Right lobe of liver (tissue), 6 donors: ENCODE results near the gene CYP4A11. TPM values are rescaled to one million over a fixed set of nuclear protein-coding genes. Genes with fewer than 3 reads are reported as not detected.
A peak's percentile ranks its signal among the peaks of the same experiment; 100 is the strongest.
"Not testable (repeated sequence)": the region's sequence is repeated elsewhere in the genome, so short reads cannot be mapped to it uniquely, and the experiment has no call there.

ENCODE experiments used
- ATAC-seq, 4 donors: fragments of 200-7000 bp; cut with Tn5 transposase; one replicate each; pipeline ENCODE4 v1.9.1; 2020; ENCODE audit warnings: mild to moderate bottlenecking in 4 of 4, moderate library complexity in 4 of 4
- DNase-seq, 3 donors: peaks; one replicate each; pipeline ENCODE4 v3.0.0-alpha.2; 2020
- H3K27ac ChIP-seq, 3 donors: fragments of 200-600 bp; one replicate each; pipeline ENCODE4 v1.8.0; 2022
- H3K27me3 ChIP-seq, 2 donors: fragments of 200-600 bp; one replicate each; pipeline ENCODE4 v1.8.0; 2022
- H3K36me3 ChIP-seq, 4 donors: fragments of 200-600 bp; sonication (generic) in 1 of 4; one replicate each; pipeline versions ENCODE4 v1.5.1 to v1.8.0; 2017 to 2022; ENCODE audit warnings: control low read depth in 1 of 4
- H3K4me1 ChIP-seq, 4 donors: fragments of 200-600 bp; sonication (generic) in 1 of 4; one replicate each; pipeline versions ENCODE4 v1.5.1 to v1.8.0; 2017 to 2022; ENCODE audit warnings: control low read depth in 1 of 4
- H3K4me3 ChIP-seq, 3 donors: fragments of 200-600 bp; one replicate each; pipeline ENCODE4 v1.8.0; 2022
- H3K9me3 ChIP-seq, 4 donors: fragments of 200-600 bp; sonication (generic) in 1 of 4; one replicate each; pipeline versions ENCODE4 v1.5.1 to v1.8.0; 2017 to 2022; ENCODE audit warnings: control low read depth in 1 of 4
- CTCF ChIP-seq, 4 donors: fragments of 200-600 bp in 3 of 4; fragments of 450-650 bp in 1 of 4; IDR thresholded peaks; one replicate each; pipeline versions ENCODE4 v1.5.1 to v1.8.0; 2016 to 2022; ENCODE audit warnings: antibody characterized with exemption in 4 of 4, mild to moderate bottlenecking in 2 of 4
- POLR2A ChIP-seq: fragments of 450-650 bp; IDR thresholded peaks from one replicate; pipeline ENCODE4 v1.6.1; 2017; ENCODE audit warnings: antibody characterized with exemption, mild to moderate bottlenecking
- WGBS: methylation state at CpG from one replicate; pipeline ENCODE4 v1.1.6; 2018; ENCODE audit warnings: low coverage, low lambda C conversion rate; ENCODE audit not compliant: insufficient coverage; ENCODE audit errors: missing lambda C conversion rate; 5-methylcytosine and 5-hydroxymethylcytosine counted together
- intact Hi-C, 2 donors: fragments of 100-400 bp; cut with DNase I; formaldehyde crosslinking; loops; one replicate each; pipeline versions ENCODE4 v1.11.2 to v1.14.1; 2022
- total RNA-seq, 6 experiments: library from RNA; depleted of rRNA in 2 of 6; stranded (reverse); fragments of >200 nt in 2 of 6; fragmentation: NEBNext Ultra II Directional in 3 of 6; extraction: Animal tissue kit (Norgen Biotek cat#: 25700) in 3 of 6; gene quantifications; one replicate each; pipeline versions ENCODE4 v1.1.0 to v1.2.4, GENCODE V29; 2016 to 2023
- donor health status: DM: no; HTN: yes; CAD: no.
- donor health status: DM: no; HTN: no; CAD: no.
- donor health status: DM: no; HTN: no; CAD: no.
- donor health status: DM: no; HTN: yes; CAD: no.
- donor health status: DM: no; HTN: yes; CAD: no.

CYP4A11 gene
- total RNA-seq, 6 experiments from 2014 or later = 176 to 676 (median 297) TPM

- intact Hi-C loops = no loop called here
- 12% methylated on average over 5 of the region's 5 CpGs for WGBS
- Histone ChIP-seq H3K9me3 (no peaks in the 10 kb centered on the region), H3K27me3 (no peaks in the 10 kb centered on the region), H3K27ac (peak overlapping the region in 1 of 3 donors; percentile 29), H3K36me3 (no peaks in the 10 kb centered on the region), H3K4me1 (peaks cover 0 to 6% (median 2%) of the 10 kb centered on the region in 4 donors), H3K4me3 (peak overlapping the region in 2 of 3 donors; percentile 19 to 33)
- DNase-seq (no peak), ATAC-seq (peak; percentile 80 to 94 (median 86))
- TF ChIP-seq POLR2A (no peak), CTCF (IDR thresholded peaks at IDR 0.05) (peak; percentile 64 to 88 (median 67))
Measured at GRCh38 chr1:46969014-46969619, 27.8 kb upstream of the CYP4A11 start.

- peak overlapping the region in 2 of 3 donors; percentile 14 to 16 for H3K4me3 ChIP-seq
- DNase-seq, intact Hi-C loops, H3K36me3 ChIP-seq, H3K9me3 ChIP-seq, H3K27me3 ChIP-seq: not testable (repeated sequence)
- 28% methylated on average over 4 of the region's 4 CpGs for WGBS
- peak overlapping the region; percentile 60 to 84 (median 84) for H3K27ac ChIP-seq
- H3K4me1 ChIP-seq = peaks cover 0 to 20% (median 6%) of the 10 kb centered on the region in 4 donors
- ATAC-seq = peak; percentile 69 to 95 (median 80)
Measured at GRCh38 chr1:46962272-46962671, 21.0 kb upstream of the CYP4A11 start.

- DNase-seq (no peak), ATAC-seq (peak; percentile 62 to 86 (median 76))
- WGBS = 40% methylated on average over 1 of the region's 2 CpGs
- Histone ChIP-seq H3K9me3 (no peaks in the 10 kb centered on the region), H3K4me3 (no peak overlapping the region), H3K27me3 (no peaks in the 10 kb centered on the region), H3K36me3 (no peaks in the 10 kb centered on the region), H3K4me1 (peaks cover 0 to 20% (median 6%) of the 10 kb centered on the region in 4 donors), H3K27ac (peak overlapping the region in 2 of 3 donors; percentile 84)
- no peak for TF ChIP-seq POLR2A
- TF ChIP-seq CTCF (IDR thresholded peaks at IDR 0.05) = no peak
- intact Hi-C loops = no loop called here
Measured at GRCh38 chr1:46961066-46961758, 19.9 kb upstream of the CYP4A11 start.

- H3K27me3 ChIP-seq = no peaks in the 10 kb centered on the region
- ATAC-seq (peak in 1 of 4 donors; percentile 51), DNase-seq (no peak)
- H3K4me1 ChIP-seq = peaks cover 0 to 20% (median 6%) of the 10 kb centered on the region in 4 donors
- no peak overlapping the region for H3K27ac ChIP-seq
- WGBS = 79% methylated on average over 1 of the region's 1 CpG
- intact Hi-C loops = no loop called here
- H3K36me3 ChIP-seq = no peaks in the 10 kb centered on the region
- no peak for TF ChIP-seq POLR2A
- TF ChIP-seq CTCF (IDR thresholded peaks at IDR 0.05) = no peak
- H3K9me3 ChIP-seq = no peaks in the 10 kb centered on the region
- no peak overlapping the region for H3K4me3 ChIP-seq
Measured at GRCh38 chr1:46960250-46960649, 19.0 kb upstream of the CYP4A11 start.

GRCh38 chr1:46955116-46955515 is 13.8 kb upstream of the CYP4A11 start:
- H3K4me1 ChIP-seq, H3K4me3 ChIP-seq, H3K27ac ChIP-seq, DNase-seq, ATAC-seq, H3K9me3 ChIP-seq, H3K36me3 ChIP-seq, H3K27me3 ChIP-seq, intact Hi-C loops: not testable (repeated sequence)
- 73% methylated on average over 2 of the region's 2 CpGs for WGBS

GRCh38 chr1:46953847-46954246 is 12.6 kb upstream of the CYP4A11 start:
- DNase-seq, H3K27ac ChIP-seq, H3K9me3 ChIP-seq, intact Hi-C loops, H3K36me3 ChIP-seq, ATAC-seq, H3K4me3 ChIP-seq, H3K27me3 ChIP-seq: not testable (repeated sequence)
- 54% methylated on average over 2 of the region's 2 CpGs for WGBS
- peaks cover 0 to 18% (median 5%) of the 10 kb centered on the region in 4 donors for H3K4me1 ChIP-seq

GRCh38 chr1:46949417-46949666 is 8.1 kb upstream of the CYP4A11 start:
- peaks cover 0 to 36% (median 15%) of the 10 kb centered on the region in 4 donors for H3K4me1 ChIP-seq
- 100% methylated on average over 1 of the region's 1 CpG for WGBS

More at GRCh38 chr1:46949417-46949666, 8.1 kb upstream of the CYP4A11 start:
- intact Hi-C loops, H3K27me3 ChIP-seq, H3K9me3 ChIP-seq, H3K36me3 ChIP-seq, DNase-seq, H3K4me3 ChIP-seq: not testable (repeated sequence)
- ATAC-seq = peak in 2 of 4 donors; percentile 1 to 2
- peak overlapping the region; percentile 21 to 79 (median 70) for H3K27ac ChIP-seq
